Activated naive CD4-positive, alpha-beta T cell treated with anti-CD3 and anti-CD28 coated beads, Interleukin-2, amount 50 U/mL, for 24 hours (primary cell): ENCODE data around the gene PTPRM.

Experiments
- H3K27ac Mint-ChIP-seq: one replicate; pipeline ENCODE4 v1.8.0; 2021; ENCODE audit warnings: mild to moderate bottlenecking, mixed read lengths
- H3K27me3 Mint-ChIP-seq: one replicate; pipeline ENCODE4 v1.8.0; 2021; ENCODE audit warnings: mixed read lengths
- H3K36me3 Mint-ChIP-seq: one replicate; pipeline ENCODE4 v1.8.0; 2021; ENCODE audit warnings: mixed read lengths
- H3K4me1 Mint-ChIP-seq: one replicate; pipeline ENCODE4 v1.8.0; 2021; ENCODE audit warnings: mixed read lengths
- H3K4me3 Mint-ChIP-seq: one replicate; pipeline ENCODE4 v1.8.0; 2021; ENCODE audit warnings: mild to moderate bottlenecking, mixed read lengths
- H3K9me3 Mint-ChIP-seq: one replicate; pipeline ENCODE4 v1.8.0; 2021; ENCODE audit warnings: mixed read lengths

Gene PTPRM

GRCh38 chr18:8242151-8242696 is 675.1 kb downstream of the PTPRM start:
- no peak overlapping the region for H3K27ac Mint-ChIP-seq
- H3K36me3 Mint-ChIP-seq, result no peaks in the 10 kb centered on the region
- H3K4me3 Mint-ChIP-seq, result no peak overlapping the region
- H3K4me1 Mint-ChIP-seq, result no peaks in the 10 kb centered on the region
- peaks cover 7% of the 10 kb centered on the region for H3K9me3 Mint-ChIP-seq
- no peaks in the 10 kb centered on the region for H3K27me3 Mint-ChIP-seq

DNA sequence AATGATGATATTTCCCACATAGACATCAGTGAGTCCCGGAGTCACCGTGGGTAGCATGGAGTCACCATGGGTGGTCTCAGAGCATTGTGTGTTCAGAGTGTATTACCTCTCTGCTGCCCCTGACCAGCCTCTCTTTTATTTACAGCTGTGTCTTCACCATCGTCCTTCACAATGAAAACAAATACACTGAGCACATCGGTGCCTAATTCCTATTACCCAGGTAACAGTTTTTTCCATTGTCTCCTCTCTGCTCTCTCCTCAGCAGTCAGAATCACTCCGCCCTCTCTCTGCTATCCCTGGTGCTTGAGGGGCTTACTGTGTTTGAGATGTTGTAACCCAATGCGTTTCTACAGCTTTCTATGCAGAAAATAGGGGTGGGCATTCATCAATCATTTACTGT is 680.6 kb downstream of the PTPRM start:
- H3K27me3 Mint-ChIP-seq, result no peaks in the 10 kb centered on the region
- H3K4me1 Mint-ChIP-seq, result no peaks in the 10 kb centered on the region
- no peaks in the 10 kb centered on the region for H3K9me3 Mint-ChIP-seq
- no peak overlapping the region for H3K27ac Mint-ChIP-seq
- H3K4me3 Mint-ChIP-seq, result no peak overlapping the region
- H3K36me3 Mint-ChIP-seq, result no peaks in the 10 kb centered on the region

DNA sequence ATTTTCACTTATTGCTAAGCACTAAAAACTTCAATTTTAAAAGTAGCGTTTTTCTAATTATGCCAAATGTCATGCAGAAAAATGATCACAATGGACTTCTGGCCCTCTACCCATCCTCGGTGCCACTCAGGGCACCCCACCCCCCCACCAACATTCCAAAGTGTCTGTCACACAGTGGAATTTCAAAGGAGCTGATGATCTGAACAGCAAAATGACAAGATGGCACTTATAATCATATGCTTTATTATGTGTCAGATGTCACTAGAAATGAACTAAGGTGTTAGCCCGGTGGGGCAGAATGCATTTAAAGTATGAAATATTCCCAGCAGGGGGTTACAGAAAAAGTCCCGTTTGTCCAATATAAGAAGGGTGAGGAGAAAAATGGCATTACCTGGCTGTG is 681.5 kb downstream of the PTPRM start:
- Mint-ChIP-seq H3K36me3 (no peaks in the 10 kb centered on the region), H3K4me1 (no peaks in the 10 kb centered on the region), H3K27ac (no peak overlapping the region), H3K27me3 (peaks cover 1% of the 10 kb centered on the region), H3K9me3 (no peaks in the 10 kb centered on the region), H3K4me3 (no peak overlapping the region)

GRCh38 chr18:8249811-8250210 is 682.7 kb downstream of the PTPRM start:
- no peaks in the 10 kb centered on the region for H3K9me3 Mint-ChIP-seq

GRCh38 chr18:8252371-8252770 is 685.3 kb downstream of the PTPRM start:
- H3K4me1 Mint-ChIP-seq, result no peaks in the 10 kb centered on the region
- H3K9me3 Mint-ChIP-seq, result no peaks in the 10 kb centered on the region
- no peaks in the 10 kb centered on the region for H3K36me3 Mint-ChIP-seq
- H3K27me3 Mint-ChIP-seq, result peaks cover 1% of the 10 kb centered on the region
- no peak overlapping the region for H3K27ac Mint-ChIP-seq
- no peak overlapping the region for H3K4me3 Mint-ChIP-seq

More at GRCh38 chr18:8249811-8250210, 682.7 kb downstream of the PTPRM start:
- H3K27ac Mint-ChIP-seq, result no peak overlapping the region
- H3K4me3 Mint-ChIP-seq, result no peak overlapping the region
- H3K27me3 Mint-ChIP-seq, result peaks cover 1% of the 10 kb centered on the region
- no peaks in the 10 kb centered on the region for H3K36me3 Mint-ChIP-seq
- no peaks in the 10 kb centered on the region for H3K4me1 Mint-ChIP-seq

DNA sequence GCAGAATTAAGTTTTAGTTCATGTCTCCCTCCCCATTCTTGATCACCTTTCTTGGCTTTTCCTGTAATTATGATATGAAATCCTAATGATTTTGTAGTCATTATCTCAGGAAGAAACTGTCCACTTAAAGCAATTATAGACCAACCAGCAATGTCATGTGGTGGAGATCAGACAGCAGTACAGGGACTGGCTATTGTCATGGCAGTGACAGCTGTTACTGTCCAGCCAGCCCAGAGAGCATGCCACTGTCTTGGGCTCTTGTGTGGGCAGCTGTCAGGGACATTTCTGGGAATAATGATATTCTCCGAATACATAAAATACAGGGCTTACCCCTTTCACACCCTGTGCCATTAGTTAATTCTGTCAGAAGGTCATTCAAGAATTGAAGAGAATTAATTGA is 686.8 kb downstream of the PTPRM start:
- H3K9me3 Mint-ChIP-seq, result no peaks in the 10 kb centered on the region
- H3K36me3 Mint-ChIP-seq, result no peaks in the 10 kb centered on the region
- H3K4me1 Mint-ChIP-seq, result no peaks in the 10 kb centered on the region
- peaks cover 1% of the 10 kb centered on the region for H3K27me3 Mint-ChIP-seq
- no peak overlapping the region for H3K4me3 Mint-ChIP-seq
- H3K27ac Mint-ChIP-seq, result no peak overlapping the region

GRCh38 chr18:8254654-8255053 is 687.5 kb downstream of the PTPRM start:
- Mint-ChIP-seq H3K27ac (no peak overlapping the region), H3K9me3 (no peaks in the 10 kb centered on the region), H3K4me3 (no peak overlapping the region), H3K4me1 (no peaks in the 10 kb centered on the region), H3K36me3 (no peaks in the 10 kb centered on the region), H3K27me3 (peaks cover 1% of the 10 kb centered on the region)

- Mint-ChIP-seq H3K27me3 (peaks cover 1% of the 10 kb centered on the region), H3K36me3 (no peaks in the 10 kb centered on the region), H3K27ac (no peak overlapping the region), H3K9me3 (no peaks in the 10 kb centered on the region), H3K4me3 (no peak overlapping the region), H3K4me1 (no peaks in the 10 kb centered on the region)
These were observed 690.8 kb downstream of the PTPRM start for GRCh38 chr18:8257851-8258434.

- H3K27ac Mint-ChIP-seq, result no peak overlapping the region
- no peaks in the 10 kb centered on the region for H3K4me1 Mint-ChIP-seq
These were observed 693.2 kb downstream of the PTPRM start for GRCh38 chr18:8260319-8260718.

GRCh38 chr18:8260827-8261226 is 693.7 kb downstream of the PTPRM start:
- no peaks in the 10 kb centered on the region for H3K4me1 Mint-ChIP-seq
- no peaks in the 10 kb centered on the region for H3K9me3 Mint-ChIP-seq
- no peak overlapping the region for H3K27ac Mint-ChIP-seq
- no peak overlapping the region for H3K4me3 Mint-ChIP-seq
- H3K36me3 Mint-ChIP-seq, result no peaks in the 10 kb centered on the region
- H3K27me3 Mint-ChIP-seq, result no peaks in the 10 kb centered on the region

More at GRCh38 chr18:8260319-8260718, 693.2 kb downstream of the PTPRM start:
- H3K27me3 Mint-ChIP-seq, result no peaks in the 10 kb centered on the region
- no peaks in the 10 kb centered on the region for H3K9me3 Mint-ChIP-seq
- H3K36me3 Mint-ChIP-seq, result no peaks in the 10 kb centered on the region
- no peak overlapping the region for H3K4me3 Mint-ChIP-seq

DNA sequence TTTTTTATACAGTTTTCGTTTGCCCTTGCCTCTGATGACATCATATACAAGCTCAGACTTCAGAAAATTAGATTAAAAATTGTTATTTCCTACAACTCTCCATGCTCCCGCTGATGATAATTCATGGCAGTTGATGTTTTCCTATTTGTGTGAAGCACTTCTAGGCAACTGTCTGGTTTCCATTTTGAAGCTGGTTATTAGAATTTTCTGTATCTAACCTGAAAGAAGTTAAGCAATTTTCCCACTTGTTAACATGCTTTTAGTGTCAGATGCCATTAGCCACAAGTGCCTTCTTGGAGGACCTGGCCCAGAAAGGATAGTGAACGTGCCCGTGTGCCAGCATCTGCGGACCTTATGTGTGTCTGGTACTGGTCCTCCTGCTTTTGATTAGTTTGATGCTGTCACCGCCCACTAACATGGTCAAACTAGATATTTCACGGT is 694.6 kb downstream of the PTPRM start:
- H3K27me3 Mint-ChIP-seq, result no peaks in the 10 kb centered on the region
- H3K4me3 Mint-ChIP-seq, result no peak overlapping the region
- no peaks in the 10 kb centered on the region for H3K4me1 Mint-ChIP-seq
- H3K36me3 Mint-ChIP-seq, result no peaks in the 10 kb centered on the region
- H3K9me3 Mint-ChIP-seq, result no peaks in the 10 kb centered on the region
- H3K27ac Mint-ChIP-seq, result no peak overlapping the region

DNA sequence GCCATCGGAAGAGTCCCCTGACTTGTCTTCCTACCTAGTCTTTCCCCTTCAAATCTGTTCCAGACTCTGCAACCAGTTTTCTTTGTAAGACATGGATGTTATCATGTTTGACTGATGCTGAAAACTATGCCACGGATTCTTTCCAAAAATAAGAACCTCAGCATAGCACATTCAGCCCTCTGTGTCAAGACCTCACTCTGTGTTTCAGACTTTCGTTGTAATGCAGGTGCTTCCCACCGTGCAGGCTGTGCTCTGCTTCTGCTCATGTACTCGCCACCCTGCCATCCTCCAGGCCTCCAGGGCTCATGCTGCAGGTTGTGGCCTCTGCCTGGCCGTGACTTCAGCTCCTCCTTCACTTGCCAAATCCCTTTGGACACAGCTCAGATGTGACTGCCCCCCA is 695.1 kb downstream of the PTPRM start:
- no peaks in the 10 kb centered on the region for H3K27me3 Mint-ChIP-seq
- H3K4me3 Mint-ChIP-seq, result no peak overlapping the region
- H3K36me3 Mint-ChIP-seq, result no peaks in the 10 kb centered on the region
- no peak overlapping the region for H3K27ac Mint-ChIP-seq
- H3K9me3 Mint-ChIP-seq, result no peaks in the 10 kb centered on the region
- no peaks in the 10 kb centered on the region for H3K4me1 Mint-ChIP-seq

- H3K27ac Mint-ChIP-seq, result no peak overlapping the region
- H3K4me3 Mint-ChIP-seq, result no peak overlapping the region
- no peaks in the 10 kb centered on the region for H3K36me3 Mint-ChIP-seq
- H3K4me1 Mint-ChIP-seq, result no peaks in the 10 kb centered on the region
- H3K9me3 Mint-ChIP-seq, result no peaks in the 10 kb centered on the region
- no peaks in the 10 kb centered on the region for H3K27me3 Mint-ChIP-seq
These were observed 697.0 kb downstream of the PTPRM start for GRCh38 chr18:8264116-8264515.

DNA sequence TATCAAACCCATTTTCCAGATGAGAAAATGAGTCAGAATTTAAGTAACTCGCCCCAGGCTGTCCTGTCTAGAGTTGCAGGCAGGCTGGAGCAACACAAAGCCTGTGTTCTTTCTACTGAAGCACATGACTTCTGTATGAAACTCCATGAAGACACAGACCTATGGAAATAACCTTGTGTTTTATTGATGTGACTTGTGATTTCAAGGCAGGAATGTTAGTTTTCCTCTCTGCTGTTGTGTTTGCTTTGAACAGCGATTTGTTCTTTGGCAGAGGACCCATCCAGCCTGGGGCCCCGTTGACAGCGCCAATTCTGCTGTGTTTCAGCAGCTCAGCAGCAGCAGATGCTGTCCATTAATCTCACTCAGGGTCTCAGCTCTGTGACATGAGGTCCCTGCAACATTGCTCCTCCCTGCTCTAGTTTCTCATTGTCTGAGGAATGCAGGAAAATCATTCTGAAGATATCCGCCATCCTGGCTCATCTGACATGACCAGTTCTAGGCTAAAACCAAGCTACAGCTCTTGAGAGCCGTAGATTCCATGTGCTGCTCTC is 697.8 kb downstream of the PTPRM start:
- H3K27me3 Mint-ChIP-seq, result no peaks in the 10 kb centered on the region
- no peak overlapping the region for H3K4me3 Mint-ChIP-seq
- H3K4me1 Mint-ChIP-seq, result no peaks in the 10 kb centered on the region
- H3K36me3 Mint-ChIP-seq, result no peaks in the 10 kb centered on the region
- H3K27ac Mint-ChIP-seq, result no peak overlapping the region
- H3K9me3 Mint-ChIP-seq, result no peaks in the 10 kb centered on the region

DNA sequence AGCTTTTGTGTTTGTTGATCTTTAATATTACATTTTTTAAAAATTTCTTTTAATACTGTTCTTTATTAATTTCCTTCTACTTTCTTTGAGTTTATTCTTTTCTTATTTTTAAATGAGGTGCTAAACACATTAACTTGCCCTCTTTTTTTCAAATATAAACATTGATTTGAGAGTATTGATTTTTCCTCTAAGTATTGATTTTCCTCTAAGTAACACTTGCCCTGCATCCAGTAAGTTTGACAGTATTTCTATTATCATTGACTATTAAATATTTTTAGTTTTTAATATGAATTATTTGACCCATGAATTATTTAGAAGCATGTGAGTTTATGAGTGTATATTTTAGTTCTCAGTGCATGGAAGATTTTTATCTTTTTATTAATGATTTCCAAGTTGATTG is 705.1 kb downstream of the PTPRM start:
- Mint-ChIP-seq H3K4me1 (no peaks in the 10 kb centered on the region), H3K9me3 (no peaks in the 10 kb centered on the region), H3K27me3 (no peaks in the 10 kb centered on the region), H3K27ac (no peak overlapping the region), H3K36me3 (no peaks in the 10 kb centered on the region), H3K4me3 (no peak overlapping the region)

DNA sequence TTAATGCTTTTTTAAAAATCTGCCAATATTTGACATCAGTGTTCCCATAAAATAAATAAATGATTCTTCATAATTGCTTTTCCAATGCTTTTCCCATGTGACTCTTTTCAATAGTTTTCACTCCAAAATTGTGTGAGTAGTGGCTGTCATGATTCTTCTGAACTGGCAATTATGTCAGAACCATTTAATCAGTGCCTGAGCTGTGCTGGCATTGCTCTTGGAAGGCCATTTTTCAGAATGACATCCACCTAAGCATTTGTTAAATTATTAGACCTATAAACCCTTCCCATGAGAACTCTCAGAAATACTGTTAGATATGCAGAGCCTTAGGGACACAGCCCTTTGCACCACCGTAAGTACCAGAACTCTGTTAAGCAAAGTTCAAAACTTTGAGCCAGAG is 707.3 kb downstream of the PTPRM start:
- no peak overlapping the region for H3K4me3 Mint-ChIP-seq
- no peaks in the 10 kb centered on the region for H3K36me3 Mint-ChIP-seq
- H3K27ac Mint-ChIP-seq, result no peak overlapping the region
- H3K27me3 Mint-ChIP-seq, result no peaks in the 10 kb centered on the region
- H3K4me1 Mint-ChIP-seq, result no peaks in the 10 kb centered on the region
- no peaks in the 10 kb centered on the region for H3K9me3 Mint-ChIP-seq

- H3K9me3 Mint-ChIP-seq, result no peaks in the 10 kb centered on the region
- no peaks in the 10 kb centered on the region for H3K4me1 Mint-ChIP-seq
- H3K27ac Mint-ChIP-seq, result no peak overlapping the region
- H3K36me3 Mint-ChIP-seq, result no peaks in the 10 kb centered on the region
- no peaks in the 10 kb centered on the region for H3K27me3 Mint-ChIP-seq
- no peak overlapping the region for H3K4me3 Mint-ChIP-seq
These were observed 709.3 kb downstream of the PTPRM start for GRCh38 chr18:8276406-8276805.
